HepG2 (cell line): ENCODE measurements around the gene GABBR2.

ENCODE experiments used
- CHD4 ChIP-seq: fragments of 200-600 bp; sonication (generic); IDR thresholded peaks from 2 replicates; pipeline ENCODE4 v1.7.0; 2017; ENCODE audit warnings: mild to moderate bottlenecking, low read length, borderline replicate concordance
- CTCF ChIP-seq: sonication (generic); formaldehyde crosslinking; IDR thresholded peaks from 2 replicates; pipeline ENCODE4 v1.5.0; 2020; ENCODE audit warnings: mild to moderate bottlenecking, missing genetic modification reagents, moderate library complexity
- HNRNPH1 ChIP-seq: fragments of 200-400 bp; formaldehyde crosslinking; optimal IDR thresholded peaks from 2 replicates; pipeline ENCODE3; 2017; ENCODE audit warnings: mild to moderate bottlenecking, low read depth, low read length
- JUND ChIP-seq: sonication (generic); formaldehyde crosslinking; IDR thresholded peaks from 2 replicates; pipeline ENCODE4 v1.8.0; 2022; ENCODE audit warnings: mild to moderate bottlenecking, missing genetic modification reagents
- NFE2L2 ChIP-seq: fragments of 150-350 bp; IDR thresholded peaks from 2 replicates; pipeline ENCODE4 v1.6.1; 2014; ENCODE audit warnings: low read length
- RNF2 ChIP-seq: fragments of 450-650 bp; conservative IDR thresholded peaks from 2 replicates; pipeline ENCODE4 v1.6.1; 2016; ENCODE audit warnings: low read depth
- RXRB ChIP-seq: IDR thresholded peaks from 2 replicates; pipeline ENCODE4 v1.6.1; 2016; ENCODE audit warnings: borderline replicate concordance, missing genetic modification reagents, missing compliant biosample characterization
- SNRNP70 ChIP-seq: fragments of 200-400 bp; formaldehyde crosslinking; IDR thresholded peaks from 2 replicates; pipeline ENCODE4 v1.6.1; 2017; ENCODE audit warnings: mild to moderate bottlenecking, low read depth, low read length, moderate library complexity
- TBP ChIP-seq: sonication (generic); formaldehyde crosslinking; IDR thresholded peaks from 2 replicates; pipeline ENCODE4 v1.5.0; 2020; ENCODE audit warnings: missing genetic modification reagents
- ZFX ChIP-seq: sonication (generic); formaldehyde crosslinking; IDR thresholded peaks from 2 replicates; pipeline ENCODE4 v1.4.0; 2020; ENCODE audit warnings: mild to moderate bottlenecking, low read depth, missing genetic modification reagents, moderate library complexity

GRCh38 chr9:98541684-98542230 is 167.0 kb downstream of the GABBR2 start:
- TF ChIP-seq NFE2L2 (no peak), ZFX (CRISPR knock-in tag) (no peak), JUND (CRISPR knock-in tag) (no peak), TBP (CRISPR knock-in tag) (no peak), CTCF (CRISPR knock-in tag) (no peak), SNRNP70 (no peak), RNF2 (no peak), RXRB (no peak), CHD4 (no peak), HNRNPH1 (no peak)
